Tibial nerve (tissue), 4 donors: Measurements from ENCODE around the gene AZIN2.

ENCODE experiments used
- EP300 ChIP-seq, 2 donors: sonication (generic); formaldehyde crosslinking; IDR thresholded peaks; one replicate each; pipeline ENCODE4 v1.6.1; 2017; ENCODE audit warnings: antibody characterized with exemption in 2 of 2, mild to moderate bottlenecking in 1 of 2
- POLR2A ChIP-seq, 2 donors: fragments of 450-650 bp; IDR thresholded peaks; one replicate each; pipeline ENCODE4 v1.6.1; 2017; ENCODE audit warnings: antibody characterized with exemption in 2 of 2, mild to moderate bottlenecking in 2 of 2, moderate library complexity in 2 of 2
- TF ChIP-seq, protein P1 (sequence below), 5 experiments: fragments of 200-600 bp in 3 of 5; fragments of 450-650 bp in 2 of 5; sonication (generic) in 3 of 5; IDR thresholded peaks; one replicate each; pipeline ENCODE4 v1.5.1; 2016 to 2019; ENCODE audit warnings: antibody characterized with exemption in 5 of 5, mild to moderate bottlenecking in 3 of 5, moderate library complexity in 2 of 5

GRCh38 chr1:33157131-33157530, 76.2 kb downstream of the AZIN2 start:
- TF ChIP-seq, protein P1, sequence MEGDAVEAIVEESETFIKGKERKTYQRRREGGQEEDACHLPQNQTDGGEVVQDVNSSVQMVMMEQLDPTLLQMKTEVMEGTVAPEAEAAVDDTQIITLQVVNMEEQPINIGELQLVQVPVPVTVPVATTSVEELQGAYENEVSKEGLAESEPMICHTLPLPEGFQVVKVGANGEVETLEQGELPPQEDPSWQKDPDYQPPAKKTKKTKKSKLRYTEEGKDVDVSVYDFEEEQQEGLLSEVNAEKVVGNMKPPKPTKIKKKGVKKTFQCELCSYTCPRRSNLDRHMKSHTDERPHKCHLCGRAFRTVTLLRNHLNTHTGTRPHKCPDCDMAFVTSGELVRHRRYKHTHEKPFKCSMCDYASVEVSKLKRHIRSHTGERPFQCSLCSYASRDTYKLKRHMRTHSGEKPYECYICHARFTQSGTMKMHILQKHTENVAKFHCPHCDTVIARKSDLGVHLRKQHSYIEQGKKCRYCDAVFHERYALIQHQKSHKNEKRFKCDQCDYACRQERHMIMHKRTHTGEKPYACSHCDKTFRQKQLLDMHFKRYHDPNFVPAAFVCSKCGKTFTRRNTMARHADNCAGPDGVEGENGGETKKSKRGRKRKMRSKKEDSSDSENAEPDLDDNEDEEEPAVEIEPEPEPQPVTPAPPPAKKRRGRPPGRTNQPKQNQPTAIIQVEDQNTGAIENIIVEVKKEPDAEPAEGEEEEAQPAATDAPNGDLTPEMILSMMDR (IDR thresholded peaks at IDR 0.05), result no peak
- no peak for TF ChIP-seq POLR2A (IDR thresholded peaks at IDR 0.05)
- TF ChIP-seq EP300 (IDR thresholded peaks at IDR 0.05), result no peak
